Activated CD8-positive, alpha-beta T cell treated with anti-CD3 and anti-CD28 coated beads for 36 hours (primary cell): ENCODE measurements around the gene ARHGEF18. TPM values are rescaled to one million over a fixed set of nuclear protein-coding genes. Genes with fewer than 3 reads are reported as not detected.
A peak's percentile ranks its signal among the peaks of the same experiment; 100 is the strongest.

Experiments used
- ATAC-seq: fragments of 200-7000 bp; cut with Tn5 transposase; one replicate; pipeline ENCODE4 v1.10.0; 2021; ENCODE audit warnings: mild to moderate bottlenecking, moderate library complexity
- CTCF ChIA-PET: fragments of 350-600 bp; sonication (Branson Sonifier 250); formaldehyde crosslinking; loops from one replicate; lab custom pipeline; 2021; ENCODE audit warnings: antibody characterized with exemption; lab: Charles Lee
- POLR2A ChIA-PET: fragments of 350-600 bp; sonication (Branson Sonifier 250); formaldehyde crosslinking; loops from one replicate; lab custom pipeline; 2021; ENCODE audit warnings: antibody characterized with exemption; lab: Charles Lee
- DNase-seq: peaks from one replicate; pipeline ENCODE4 v3.0.0-alpha.2; 2020
- H3K27ac Mint-ChIP-seq: one replicate; pipeline ENCODE4 v1.8.0; 2021; ENCODE audit warnings: mild to moderate bottlenecking, mixed read lengths
- H3K27me3 Mint-ChIP-seq: one replicate; pipeline ENCODE4 v1.8.0; 2021; ENCODE audit warnings: mixed read lengths
- H3K36me3 Mint-ChIP-seq: one replicate; pipeline ENCODE4 v1.8.0; 2021; ENCODE audit warnings: low read depth, mixed read lengths
- H3K4me1 Mint-ChIP-seq: one replicate; pipeline ENCODE4 v1.8.0; 2021; ENCODE audit warnings: low read depth, mixed read lengths
- H3K4me3 Mint-ChIP-seq: one replicate; pipeline ENCODE4 v1.8.0; 2021; ENCODE audit warnings: mild to moderate bottlenecking, moderate library complexity, mixed read lengths
- H3K9me3 Mint-ChIP-seq: one replicate; pipeline ENCODE4 v1.8.0; 2021; ENCODE audit warnings: mixed read lengths
- intact Hi-C: fragments of 100-400 bp; cut with micrococcal nuclease; formaldehyde crosslinking; loops from one replicate; pipeline ENCODE4 v1.10.0; 2022
- total RNA-seq, 2 experiments: library from RNA; stranded (reverse); gene quantifications; one replicate each; pipeline ENCODE4 v1.2.3, GENCODE V29; 2021
- TF ChIP-seq, protein P1 (sequence below): fragments of 200-600 bp; IDR thresholded peaks from one replicate; pipeline ENCODE4 v1.8.0; 2022; ENCODE audit warnings: antibody characterized with exemption, mild to moderate bottlenecking

Gene ARHGEF18
- total RNA-seq, 2 experiments from 2014 or later: 25.9 to 36.4 TPM

- no peak for ATAC-seq
- ChIA-PET CTCF (interaction anchor here (1.0 to 1.7 kb wide), 5 partner anchors 14 to 288 kb away, joined by 3 to 12 read pairs (median 4); no protein-coding TSS in a partner anchor), POLR2A (interaction anchor here (0.9 to 1.2 kb wide), 2 partner anchors 9 to 38 kb away, joined by 3 to 4 read pairs; partner anchors contain the start of gene ARHGEF18)
- Mint-ChIP-seq H3K4me1 (peaks cover 22% of the 10 kb centered on the region), H3K9me3 (no peaks in the 10 kb centered on the region), H3K4me3 (no peak overlapping the region), H3K36me3 (peaks cover 9% of the 10 kb centered on the region), H3K27me3 (no peaks in the 10 kb centered on the region), H3K27ac (peak overlapping the region; percentile 89)
- no peak for DNase-seq
- TF ChIP-seq, protein P1, sequence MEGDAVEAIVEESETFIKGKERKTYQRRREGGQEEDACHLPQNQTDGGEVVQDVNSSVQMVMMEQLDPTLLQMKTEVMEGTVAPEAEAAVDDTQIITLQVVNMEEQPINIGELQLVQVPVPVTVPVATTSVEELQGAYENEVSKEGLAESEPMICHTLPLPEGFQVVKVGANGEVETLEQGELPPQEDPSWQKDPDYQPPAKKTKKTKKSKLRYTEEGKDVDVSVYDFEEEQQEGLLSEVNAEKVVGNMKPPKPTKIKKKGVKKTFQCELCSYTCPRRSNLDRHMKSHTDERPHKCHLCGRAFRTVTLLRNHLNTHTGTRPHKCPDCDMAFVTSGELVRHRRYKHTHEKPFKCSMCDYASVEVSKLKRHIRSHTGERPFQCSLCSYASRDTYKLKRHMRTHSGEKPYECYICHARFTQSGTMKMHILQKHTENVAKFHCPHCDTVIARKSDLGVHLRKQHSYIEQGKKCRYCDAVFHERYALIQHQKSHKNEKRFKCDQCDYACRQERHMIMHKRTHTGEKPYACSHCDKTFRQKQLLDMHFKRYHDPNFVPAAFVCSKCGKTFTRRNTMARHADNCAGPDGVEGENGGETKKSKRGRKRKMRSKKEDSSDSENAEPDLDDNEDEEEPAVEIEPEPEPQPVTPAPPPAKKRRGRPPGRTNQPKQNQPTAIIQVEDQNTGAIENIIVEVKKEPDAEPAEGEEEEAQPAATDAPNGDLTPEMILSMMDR: no peak
- intact Hi-C loops: no loop called here
These were observed 38.0 kb downstream of the ARHGEF18 start for GRCh38 chr19:7386769-7387168.

- Mint-ChIP-seq H3K9me3 (no peaks in the 10 kb centered on the region), H3K4me3 (no peak overlapping the region), H3K27ac (no peak overlapping the region), H3K27me3 (no peaks in the 10 kb centered on the region), H3K36me3 (peaks cover 7% of the 10 kb centered on the region), H3K4me1 (peaks cover 33% of the 10 kb centered on the region)
- TF ChIP-seq, protein P1: no peak
- CTCF ChIA-PET: no interaction called here
- no peak for DNase-seq
- POLR2A ChIA-PET: no interaction called here
- no peak for ATAC-seq
- intact Hi-C loops: no loop called here
These were observed 42.5 kb downstream of the ARHGEF18 start for GRCh38 chr19:7391218-7391670.

- Mint-ChIP-seq H3K36me3 (peaks cover 3% of the 10 kb centered on the region), H3K9me3 (no peaks in the 10 kb centered on the region), H3K4me3 (peak overlapping the region; percentile 84), H3K4me1 (peaks cover 29% of the 10 kb centered on the region), H3K27me3 (no peaks in the 10 kb centered on the region), H3K27ac (peak overlapping the region; percentile 88)
- no peak for DNase-seq
- CTCF ChIA-PET: interaction anchor here (1.3 to 2.5 kb wide), 3 partner anchors 14 to 175 kb away, joined by 3 to 9 read pairs (median 3); no protein-coding TSS in a partner anchor
- ATAC-seq: no peak
- TF ChIP-seq, protein P1: no peak
- POLR2A ChIA-PET: interaction anchor here (0.7 kb wide), 1 partner anchor 16 kb away, joined by 3 read pairs; no protein-coding TSS in a partner anchor
- intact Hi-C loops: no loop called here
These were observed 44.7 kb downstream of the ARHGEF18 start for GRCh38 chr19:7393459-7393858.

GRCh38 chr19:7393939-7394730 is 45.4 kb downstream of the ARHGEF18 start:
- no peaks in the 10 kb centered on the region for H3K27me3 Mint-ChIP-seq
- ChIA-PET POLR2A (interaction anchor here (0.7 to 1.8 kb wide), 2 partner anchors 17 to 46 kb away, joined by 3 to 5 read pairs; partner anchors contain the start of gene ARHGEF18), CTCF (interaction anchor here (1.3 to 2.5 kb wide), 2 partner anchors 14 to 40 kb away, joined by 3 to 9 read pairs; no protein-coding TSS in a partner anchor)
- TF ChIP-seq, protein P1: no peak
- peak overlapping the region; percentile 88 for H3K27ac Mint-ChIP-seq
- intact Hi-C loops: no loop called here
- H3K4me3 Mint-ChIP-seq: peak overlapping the region; percentile 84
- H3K36me3 Mint-ChIP-seq: peaks cover 3% of the 10 kb centered on the region
- no peak for ATAC-seq
- no peaks in the 10 kb centered on the region for H3K9me3 Mint-ChIP-seq
- H3K4me1 Mint-ChIP-seq: peaks cover 34% of the 10 kb centered on the region
- no peak for DNase-seq
